Measurements from ENCODE around the gene PIAS1. TPM values are rescaled to one million over a fixed set of nuclear protein-coding genes. Genes with fewer than 3 reads are reported as not detected.

PIAS1 gene
- polyA plus RNA-seq, 2 of the 4 experiments (the other 2 are of a cell fraction) = 23.2 to 49.5 TPM

GRCh38 chr15:68192804-68193486 lies 138.8 kb downstream of the PIAS1 start:
- no peak overlapping the region for H3K4me3 ChIP-seq
- 91% methylated on average over 5 of the region's 5 CpGs for WGBS (ENCODE audit: missing lambda C conversion rate)
- TF ChIP-seq HOXB5 (CRISPR knock-in tag; IDR thresholded peaks at IDR 0.05) (no peak), HOXA7 (CRISPR knock-in tag; IDR thresholded peaks at IDR 0.05) (no peak), KDM5A (IDR thresholded peaks at IDR 0.05) (no peak), CHD2 (IDR thresholded peaks at IDR 0.05; ENCODE audit: low read length, partially characterized antibody) (no peak), FOXS1 (CRISPR knock-in tag; IDR thresholded peaks at IDR 0.05) (no peak), TFCP2L1 (CRISPR knock-in tag; IDR thresholded peaks at IDR 0.05) (no peak), PBX3 (IDR thresholded peaks at IDR 0.05) (no peak), BHLHE40 (IDR thresholded peaks at IDR 0.05; ENCODE audit: low read depth, low read length) (no peak), BCL3 (IDR thresholded peaks at IDR 0.05) (no peak), POLR2A (IDR thresholded peaks at IDR 0.05; ENCODE audit: low read length) (no peak)
- DNase-seq (ENCODE audit: low read depth in 1 of 2, low spot score in 1 of 2) (no peak), FAIRE-seq (no peak), ATAC-seq (peak in 1 of 2 experiments; percentile 9; a peak in 1 of 6 replicates)
- H3K4me2 ChIP-seq = no peak overlapping the region
- no peaks in the 10 kb centered on the region for H3K4me1 ChIP-seq
- H3K27ac ChIP-seq = no peak overlapping the region
- no peaks in the 10 kb centered on the region for H3K9me3 ChIP-seq
- ChIA-PET POLR2A (no interaction called here), CTCF (interaction anchor here (1.5 to 6.3 kb wide), 2 partner anchors 18 to 329 kb away, joined by 9 to 42 read pairs; no protein-coding TSS in a partner anchor)

- no peak overlapping the region for H3K27ac ChIP-seq
- FAIRE-seq (no peak), DNase-seq (ENCODE audit: low read depth in 1 of 2, low spot score in 1 of 2) (no peak), ATAC-seq (peak; percentile 1 to 4; a peak in 3 of 6 replicates)
- H3K4me2 ChIP-seq = no peak overlapping the region
- TF ChIP-seq REST (IDR thresholded peaks at IDR 0.05) (no peak), MAFK (IDR thresholded peaks at IDR 0.05; ENCODE audit: partially characterized antibody) (no peak), KDM1A (IDR thresholded peaks at IDR 0.05; ENCODE audit: low read depth) (no peak), HOXA7 (CRISPR knock-in tag; IDR thresholded peaks at IDR 0.05) (no peak), CBX2 (IDR thresholded peaks at IDR 0.05; ENCODE audit: borderline replicate concordance, low read depth) (no peak), USF2 (IDR thresholded peaks at IDR 0.05) (no peak), POLR2A (IDR thresholded peaks at IDR 0.05; ENCODE audit: low read length) (no peak), FOXS1 (CRISPR knock-in tag; IDR thresholded peaks at IDR 0.05) (no peak), JUNB (IDR thresholded peaks at IDR 0.05) (no peak), RARB (CRISPR knock-in tag; IDR thresholded peaks at IDR 0.05) (no peak), HDAC2 (IDR thresholded peaks at IDR 0.05) (no peak)
- no peaks in the 10 kb centered on the region for H3K4me1 ChIP-seq
- no peak overlapping the region for H3K4me3 ChIP-seq
- POLR2A ChIA-PET = interaction anchor here (0.8 kb wide), 1 partner anchor 10 kb away, joined by 3 read pairs; no protein-coding TSS in a partner anchor
- 91% methylated on average over 8 of the region's 8 CpGs for WGBS (ENCODE audit: missing lambda C conversion rate)
- H3K9me3 ChIP-seq = no peaks in the 10 kb centered on the region
- CTCF ChIA-PET = interaction anchor here (0.8 to 6.3 kb wide), 11 partner anchors 9 to 353 kb away, joined by 3 to 42 read pairs (median 4); partner anchors contain the start of gene CALML4
Measured at GRCh38 chr15:68195336-68196112, 141.4 kb downstream of the PIAS1 start.
